Astrocyte (in vitro differentiated cells and primary cell): ENCODE results near the gene TRIM44. TPM values are rescaled to one million over a fixed set of nuclear protein-coding genes. Genes with fewer than 3 reads are reported as not detected.

Experiments
- DNase-seq: peaks from one replicate; pipeline ENCODE4 v3.0.0-alpha.2; 2010; ENCODE audit warnings: low read depth
- FAIRE-seq: peaks from 2 replicates; lab custom pipeline; 2011; peaks lifted over from hg19 to GRCh38; lab: Jason Lieb, UNC
- H2AFZ ChIP-seq: 2 replicates; pipeline ENCODE4 v1.6.0; 2012; ENCODE audit warnings: low read depth, low read length, inconsistent platforms
- H3K27ac ChIP-seq: 2 replicates; pipeline ENCODE4 v1.5.1; 2011; ENCODE audit warnings: low read depth, low read length, inconsistent platforms
- H3K27me3 ChIP-seq: 2 replicates; pipeline ENCODE4 v1.6.0; 2011; ENCODE audit warnings: low read length, inconsistent platforms; ENCODE audit not compliant: insufficient read depth
- H3K36me3 ChIP-seq: 2 replicates; pipeline ENCODE4 v1.5.1; 2011; ENCODE audit warnings: low read length, inconsistent platforms; ENCODE audit not compliant: insufficient read depth
- H3K4me1 ChIP-seq: 2 replicates; pipeline ENCODE4 v1.5.1; 2011; ENCODE audit warnings: low read length, inconsistent platforms; ENCODE audit not compliant: insufficient read depth
- H3K4me2 ChIP-seq: 2 replicates; pipeline ENCODE4 v1.6.0; 2012; ENCODE audit warnings: low read length, inconsistent platforms
- H3K4me3 ChIP-seq: 2 replicates; pipeline ENCODE4 v1.5.1; 2011; ENCODE audit warnings: low read depth, mild to moderate bottlenecking, low read length, inconsistent platforms; ENCODE audit not compliant: insufficient read depth
- H3K79me2 ChIP-seq: 2 replicates; pipeline ENCODE4 v1.6.0; 2012; ENCODE audit warnings: mild to moderate bottlenecking, low read length, inconsistent platforms; ENCODE audit not compliant: insufficient read depth
- H3K9ac ChIP-seq: 2 replicates; pipeline ENCODE4 v1.6.0; 2012; ENCODE audit warnings: mild to moderate bottlenecking, low read length, inconsistent platforms
- H3K9me3 ChIP-seq: 2 replicates; pipeline ENCODE4 v1.5.1; 2012; ENCODE audit warnings: low read depth, mild to moderate bottlenecking, low read length, inconsistent platforms; ENCODE audit not compliant: insufficient read depth
- H4K20me1 ChIP-seq: 2 replicates; pipeline ENCODE4 v1.6.0; 2012; ENCODE audit warnings: low read length, inconsistent platforms; ENCODE audit not compliant: insufficient read depth
- H3K27ac Mint-ChIP-seq: one replicate; pipeline ENCODE4 v1.8.0; 2021; ENCODE audit warnings: mild to moderate bottlenecking, mixed read lengths; ENCODE audit not compliant: unreplicated experiment
- H3K27me3 Mint-ChIP-seq: one replicate; pipeline ENCODE4 v1.8.0; 2021; ENCODE audit warnings: low read depth, mixed read lengths; ENCODE audit not compliant: unreplicated experiment
- H3K36me3 Mint-ChIP-seq: one replicate; pipeline ENCODE4 v1.8.0; 2021; ENCODE audit warnings: low read depth, mixed read lengths; ENCODE audit not compliant: unreplicated experiment
- H3K4me1 Mint-ChIP-seq: one replicate; pipeline ENCODE4 v1.8.0; 2021; ENCODE audit warnings: low read depth, mixed read lengths; ENCODE audit not compliant: unreplicated experiment
- H3K4me3 Mint-ChIP-seq: one replicate; pipeline ENCODE4 v1.8.0; 2021; ENCODE audit warnings: mild to moderate bottlenecking, moderate library complexity, mixed read lengths; ENCODE audit not compliant: unreplicated experiment
- H3K9me3 Mint-ChIP-seq: one replicate; pipeline ENCODE4 v1.8.0; 2021; ENCODE audit warnings: mild to moderate bottlenecking, mixed read lengths; ENCODE audit not compliant: unreplicated experiment
- EZH2 ChIP-seq: IDR thresholded peaks from 2 replicates; pipeline ENCODE4 v1.6.1; 2012; ENCODE audit warnings: mild to moderate bottlenecking, low read length, inconsistent platforms; ENCODE audit not compliant: insufficient read depth
- total RNA-seq: library from RNA; stranded (reverse); gene quantifications from 2 replicates; pipeline ENCODE4 v1.2.1, GENCODE V29; 2021
- TF ChIP-seq, protein P1 (sequence below): IDR thresholded peaks from 2 replicates; pipeline ENCODE4 v1.5.1; 2011; ENCODE audit warnings: low read depth, mild to moderate bottlenecking, inconsistent platforms, low read length, moderate library complexity; ENCODE audit not compliant: insufficient read depth

TRIM44 gene
- total RNA-seq, 1 donor from 2014 or later = 61.0 TPM

DNA sequence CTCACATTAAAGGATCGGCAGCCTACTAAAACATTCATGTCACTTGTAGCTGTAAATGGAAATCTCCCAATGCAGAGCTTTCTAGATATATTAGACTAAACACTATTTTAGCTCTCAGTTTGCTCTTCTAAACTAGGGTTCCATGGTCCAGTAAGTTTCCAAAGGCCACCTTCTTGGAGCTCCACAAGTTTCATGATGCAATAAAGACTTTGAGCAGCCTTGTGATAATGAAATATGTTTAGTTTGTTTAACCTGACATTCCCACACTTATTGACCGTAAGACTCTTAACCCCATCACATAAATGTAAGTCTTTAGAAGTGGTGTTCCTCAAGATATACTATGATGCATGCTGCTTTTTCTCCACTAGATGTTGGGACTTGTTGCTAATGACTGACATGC lies 87.7 kb downstream of the TRIM44 start:
- no peak for TF ChIP-seq EZH2
- TF ChIP-seq, protein P1, sequence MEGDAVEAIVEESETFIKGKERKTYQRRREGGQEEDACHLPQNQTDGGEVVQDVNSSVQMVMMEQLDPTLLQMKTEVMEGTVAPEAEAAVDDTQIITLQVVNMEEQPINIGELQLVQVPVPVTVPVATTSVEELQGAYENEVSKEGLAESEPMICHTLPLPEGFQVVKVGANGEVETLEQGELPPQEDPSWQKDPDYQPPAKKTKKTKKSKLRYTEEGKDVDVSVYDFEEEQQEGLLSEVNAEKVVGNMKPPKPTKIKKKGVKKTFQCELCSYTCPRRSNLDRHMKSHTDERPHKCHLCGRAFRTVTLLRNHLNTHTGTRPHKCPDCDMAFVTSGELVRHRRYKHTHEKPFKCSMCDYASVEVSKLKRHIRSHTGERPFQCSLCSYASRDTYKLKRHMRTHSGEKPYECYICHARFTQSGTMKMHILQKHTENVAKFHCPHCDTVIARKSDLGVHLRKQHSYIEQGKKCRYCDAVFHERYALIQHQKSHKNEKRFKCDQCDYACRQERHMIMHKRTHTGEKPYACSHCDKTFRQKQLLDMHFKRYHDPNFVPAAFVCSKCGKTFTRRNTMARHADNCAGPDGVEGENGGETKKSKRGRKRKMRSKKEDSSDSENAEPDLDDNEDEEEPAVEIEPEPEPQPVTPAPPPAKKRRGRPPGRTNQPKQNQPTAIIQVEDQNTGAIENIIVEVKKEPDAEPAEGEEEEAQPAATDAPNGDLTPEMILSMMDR = no peak

DNA sequence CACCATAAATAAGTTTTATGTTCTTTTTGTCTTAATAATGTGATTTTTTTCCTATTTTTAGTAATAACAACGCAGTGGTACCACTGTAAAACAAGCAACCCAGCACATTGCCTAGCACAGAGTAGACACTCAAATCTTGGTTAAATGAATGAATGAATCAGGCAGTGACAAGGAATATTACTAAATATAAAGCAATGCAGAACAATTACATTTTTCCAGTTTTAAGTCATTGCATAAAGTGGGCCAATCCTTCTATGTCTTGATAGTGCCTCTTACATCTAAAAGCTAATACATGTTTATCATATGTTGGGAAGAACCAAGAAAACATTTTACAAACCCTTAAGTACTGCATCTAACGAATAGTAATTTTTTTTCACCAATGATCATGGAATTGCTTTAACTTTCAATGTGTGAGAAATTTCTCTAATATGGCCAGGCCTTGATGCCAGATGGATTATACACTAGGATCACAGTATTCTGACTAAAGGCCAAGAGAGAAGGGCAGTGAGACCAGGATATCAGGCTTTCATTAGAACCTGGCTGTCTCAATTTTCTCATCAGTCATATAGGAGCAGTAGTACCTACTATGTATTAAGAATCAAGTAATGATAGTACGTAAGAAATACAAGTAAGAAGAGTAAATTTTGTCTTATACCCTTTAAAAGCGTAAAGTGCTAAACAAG lies 88.5 kb downstream of the TRIM44 start:
- no peak overlapping the region for H3K9ac ChIP-seq
- Mint-ChIP-seq H3K9me3 (peaks cover 2% of the 10 kb centered on the region), H3K36me3 (peaks cover 7% of the 10 kb centered on the region), H3K4me3 (no peak overlapping the region), H3K27ac (no peak overlapping the region), H3K27me3 (no peaks in the 10 kb centered on the region), H3K4me1 (peaks cover 16% of the 10 kb centered on the region)
- H2AFZ ChIP-seq = no peak overlapping the region
- no peaks in the 10 kb centered on the region for H3K27me3 ChIP-seq
- no peaks in the 10 kb centered on the region for H3K9me3 ChIP-seq
- H3K27ac ChIP-seq = no peak overlapping the region
- no peaks in the 10 kb centered on the region for H3K79me2 ChIP-seq
- no peak overlapping the region for H3K4me3 ChIP-seq
- no peaks in the 10 kb centered on the region for H3K36me3 ChIP-seq
- no peak overlapping the region for H3K4me2 ChIP-seq
- no peak for TF ChIP-seq EZH2
- TF ChIP-seq, protein P1 = no peak
- peaks cover 34% of the 10 kb centered on the region for H4K20me1 ChIP-seq
- FAIRE-seq (no peak), DNase-seq (no peak)
- peaks cover 5% of the 10 kb centered on the region for H3K4me1 ChIP-seq

More for the DNA sequence above, 87.7 kb downstream of the TRIM44 start:
- H3K36me3 ChIP-seq = no peaks in the 10 kb centered on the region
- Mint-ChIP-seq H3K4me1 (peaks cover 16% of the 10 kb centered on the region), H3K27me3 (no peaks in the 10 kb centered on the region), H3K36me3 (peaks cover 7% of the 10 kb centered on the region), H3K9me3 (peaks cover 2% of the 10 kb centered on the region), H3K4me3 (no peak overlapping the region), H3K27ac (no peak overlapping the region)
- H3K27me3 ChIP-seq = no peaks in the 10 kb centered on the region
- H3K9me3 ChIP-seq = no peaks in the 10 kb centered on the region
- no peak overlapping the region for H3K9ac ChIP-seq
- FAIRE-seq (no peak), DNase-seq (no peak)
- H3K4me1 ChIP-seq = peaks cover 5% of the 10 kb centered on the region
- H3K79me2 ChIP-seq = no peaks in the 10 kb centered on the region
- no peak overlapping the region for H3K4me3 ChIP-seq
- no peak overlapping the region for H3K4me2 ChIP-seq
- H4K20me1 ChIP-seq = peaks cover 42% of the 10 kb centered on the region
- no peak overlapping the region for H2AFZ ChIP-seq
- no peak overlapping the region for H3K27ac ChIP-seq

DNA sequence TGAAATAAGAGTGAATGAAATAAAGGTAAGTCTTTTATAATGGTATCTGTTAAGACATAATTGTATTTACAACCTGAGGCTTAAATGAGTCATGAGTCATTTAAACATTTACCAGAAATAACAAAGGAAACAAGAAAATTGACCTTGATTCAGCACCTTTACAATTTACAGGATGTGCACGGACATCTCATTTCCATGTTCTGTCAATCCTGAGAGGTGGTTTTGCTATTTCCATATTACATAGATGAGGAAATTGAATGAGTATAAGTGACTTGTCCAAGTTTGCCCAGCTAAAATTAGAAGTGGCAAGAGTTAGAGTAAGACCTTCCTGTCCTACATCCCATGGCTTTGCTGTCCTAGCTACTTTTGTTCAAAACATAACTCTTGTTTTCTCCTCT lies 89.1 kb downstream of the TRIM44 start:
- FAIRE-seq = no peak

More for the DNA sequence above, 89.1 kb downstream of the TRIM44 start:
- no peaks in the 10 kb centered on the region for H3K9me3 ChIP-seq
- H3K27ac ChIP-seq = no peak overlapping the region
- no peak overlapping the region for H3K9ac ChIP-seq
- H4K20me1 ChIP-seq = peaks cover 29% of the 10 kb centered on the region
- no peaks in the 10 kb centered on the region for H3K27me3 Mint-ChIP-seq
- no peak overlapping the region for H2AFZ ChIP-seq
- H3K36me3 ChIP-seq = no peaks in the 10 kb centered on the region
- no peak for DNase-seq
- TF ChIP-seq EZH2 = no peak
- TF ChIP-seq, protein P1 = no peak
- no peak overlapping the region for H3K4me3 Mint-ChIP-seq
- H3K27me3 ChIP-seq = no peaks in the 10 kb centered on the region
- peaks cover 5% of the 10 kb centered on the region for H3K4me1 ChIP-seq
- H3K36me3 Mint-ChIP-seq = peaks cover 5% of the 10 kb centered on the region
- H3K79me2 ChIP-seq = no peaks in the 10 kb centered on the region
- H3K27ac Mint-ChIP-seq = peak overlapping the region; percentile 49
- peak overlapping the region; percentile 19 for H3K4me2 ChIP-seq
- no peak overlapping the region for H3K4me3 ChIP-seq
- H3K9me3 Mint-ChIP-seq = peaks cover 2% of the 10 kb centered on the region
- peaks cover 16% of the 10 kb centered on the region for H3K4me1 Mint-ChIP-seq
